WTC11 (cell line): ENCODE data around the gene MACROD2. TPM values are rescaled to one million over a fixed set of nuclear protein-coding genes. Genes with fewer than 3 reads are reported as not detected.

Experiments used
- ATAC-seq: fragments of 200-7000 bp; cut with Tn5 transposase; 2 replicates; pipeline ENCODE4 v1.10.0; 2021; ENCODE audit warnings: mild to moderate bottlenecking, moderate library complexity
- CTCF ChIA-PET: fragments of 300-600 bp; sonication (Branson Sonifier 250); formaldehyde crosslinking; loops from one replicate; lab custom pipeline; 2021; ENCODE audit warnings: antibody characterized with exemption; lab: Charles Lee
- POLR2A ChIA-PET: fragments of 350-600 bp; sonication (Branson Sonifier 250); formaldehyde crosslinking; loops from one replicate; lab custom pipeline; 2021; ENCODE audit warnings: antibody characterized with exemption; lab: Charles Lee
- DNase-seq: peaks from one replicate; pipeline ENCODE4 v3.0.0; 2021; ENCODE audit warnings: low spot score
- H3K27ac Mint-ChIP-seq: 2 replicates; pipeline ENCODE4 v1.8.0; 2021; ENCODE audit warnings: mixed read lengths
- H3K27me3 Mint-ChIP-seq: 2 replicates; pipeline ENCODE4 v1.8.0; 2021; ENCODE audit warnings: low read depth, mild to moderate bottlenecking, moderate library complexity, mixed read lengths
- H3K36me3 Mint-ChIP-seq: 2 replicates; pipeline ENCODE4 v1.8.0; 2021; ENCODE audit warnings: mixed read lengths
- H3K4me1 Mint-ChIP-seq: 2 replicates; pipeline ENCODE4 v1.8.0; 2022; ENCODE audit warnings: mixed read lengths
- H3K4me3 Mint-ChIP-seq: 2 replicates; pipeline ENCODE4 v1.8.0; 2021; ENCODE audit warnings: mild to moderate bottlenecking, moderate library complexity, mixed read lengths
- H3K9me3 Mint-ChIP-seq: 2 replicates; pipeline ENCODE4 v1.8.0; 2021; ENCODE audit warnings: mixed read lengths
- AR ChIP-seq: fragments of 250-450 bp; sonication (Bioruptor Pico); IDR thresholded peaks from 2 replicates; pipeline ENCODE4 v1.9.0; 2021; ENCODE audit warnings: mild to moderate bottlenecking
- ATF2 ChIP-seq: sonication (generic); formaldehyde crosslinking; IDR thresholded peaks from 2 replicates; pipeline ENCODE4 v1.8.1; 2022; ENCODE audit warnings: low read depth, missing genetic modification reagents, borderline replicate concordance
- CREM ChIP-seq: sonication (generic); formaldehyde crosslinking; IDR thresholded peaks from 2 replicates; pipeline ENCODE4 v1.8.1; 2022; ENCODE audit warnings: mild to moderate bottlenecking, missing genetic modification reagents, moderate library complexity
- E2F4 ChIP-seq: sonication (generic); formaldehyde crosslinking; IDR thresholded peaks from 2 replicates; pipeline ENCODE4 v1.8.1; 2022; ENCODE audit warnings: low read depth, mild to moderate bottlenecking, moderate library complexity, missing genetic modification reagents, borderline replicate concordance
- FOXP4 ChIP-seq: sonication (generic); formaldehyde crosslinking; IDR thresholded peaks from 2 replicates; pipeline ENCODE4 v1.8.0; 2022; ENCODE audit warnings: mild to moderate bottlenecking, missing genetic modification reagents
- GTF2I ChIP-seq: fragments of 250-450 bp; sonication (Bioruptor Pico); conservative IDR thresholded peaks from 2 replicates; pipeline ENCODE4 v1.4.0; 2021; ENCODE audit warnings: mild to moderate bottlenecking
- NFATC4 ChIP-seq: fragments of 250-450 bp; sonication (Bioruptor Pico); IDR thresholded peaks from 2 replicates; pipeline ENCODE4 v1.9.0; 2021; ENCODE audit warnings: mild to moderate bottlenecking
- NFE2L1 ChIP-seq: sonication (generic); formaldehyde crosslinking; IDR thresholded peaks from 2 replicates; pipeline ENCODE4 v1.8.1; 2023; ENCODE audit warnings: missing genetic modification reagents
- NFYB ChIP-seq: sonication (generic); formaldehyde crosslinking; conservative IDR thresholded peaks from 2 replicates; pipeline ENCODE4 v1.8.0; 2022; ENCODE audit warnings: low read depth, missing genetic modification reagents
- RORB ChIP-seq: fragments of 250-450 bp; sonication (Bioruptor Pico); IDR thresholded peaks from 2 replicates; pipeline ENCODE4 v1.9.0; 2021; ENCODE audit warnings: mild to moderate bottlenecking
- SMAD3 ChIP-seq: sonication (generic); formaldehyde crosslinking; IDR thresholded peaks from 2 replicates; pipeline ENCODE4 v1.8.0; 2022; ENCODE audit warnings: missing genetic modification reagents, mild to moderate bottlenecking, borderline replicate concordance
- ZBTB21 ChIP-seq: sonication (generic); formaldehyde crosslinking; IDR thresholded peaks from 2 replicates; pipeline ENCODE4 v1.8.1; 2023; ENCODE audit warnings: mild to moderate bottlenecking, missing genetic modification reagents, borderline replicate concordance
- ZMAT4 ChIP-seq: fragments of 250-450 bp; sonication (Bioruptor Pico); IDR thresholded peaks from 2 replicates; pipeline ENCODE4 v1.9.0; 2021; ENCODE audit warnings: mild to moderate bottlenecking
- ZNF396 ChIP-seq: fragments of 250-450 bp; sonication (Bioruptor Pico); IDR thresholded peaks from 2 replicates; pipeline ENCODE4 v1.8.0; 2021; ENCODE audit warnings: mild to moderate bottlenecking, moderate library complexity, borderline replicate concordance
- ZNF425 ChIP-seq: fragments of 250-450 bp; sonication (Bioruptor Pico); conservative IDR thresholded peaks from 2 replicates; pipeline ENCODE4 v1.9.0; 2021; ENCODE audit warnings: mild to moderate bottlenecking
- total RNA-seq: library from RNA; stranded (reverse); gene quantifications from 3 replicates; pipeline ENCODE4 v1.2.3, GENCODE V29; 2021
- TF ChIP-seq, protein P1 (sequence below): sonication (generic); formaldehyde crosslinking; conservative IDR thresholded peaks from 2 replicates; pipeline ENCODE4 v1.8.1; 2023; ENCODE audit warnings: mild to moderate bottlenecking, low read depth, missing genetic modification reagents, moderate library complexity
- TF ChIP-seq, protein P2 (sequence below): sonication (generic); formaldehyde crosslinking; IDR thresholded peaks from 2 replicates; pipeline ENCODE4 v1.8.1; 2022; ENCODE audit warnings: missing genetic modification reagents, borderline replicate concordance
- TF ChIP-seq, protein P3 (sequence below): sonication (generic); formaldehyde crosslinking; IDR thresholded peaks from 2 replicates; pipeline ENCODE4 v1.8.0; 2022; ENCODE audit warnings: mild to moderate bottlenecking, missing genetic modification reagents

The MACROD2 gene
- total RNA-seq, 1 experiment from 2014 or later = 4.1 TPM

DNA sequence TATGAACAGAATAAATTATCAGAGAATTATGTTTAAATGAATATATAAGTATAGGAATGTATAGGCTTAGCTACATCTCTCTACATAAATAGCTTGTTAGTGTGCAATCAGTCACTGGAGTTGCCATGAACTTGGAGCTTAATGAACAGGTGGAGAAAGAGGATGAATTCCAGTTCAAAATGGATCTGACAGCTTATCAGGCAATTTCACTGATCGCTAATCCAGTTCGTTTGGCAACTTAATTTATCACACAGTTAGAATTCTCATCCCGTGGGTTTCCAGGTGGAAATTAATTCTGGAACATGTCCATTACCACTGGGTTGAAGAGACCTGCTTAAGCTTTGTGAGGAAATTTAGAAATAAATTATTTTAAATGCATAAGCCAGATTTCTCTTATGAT is 118.1 kb downstream of the MACROD2 start:
- no peaks in the 10 kb centered on the region for H3K27me3 Mint-ChIP-seq
- POLR2A ChIA-PET = no interaction called here
- TF ChIP-seq ZBTB21 (no peak), GTF2I (CRISPR knock-in tag) (no peak), E2F4 (no peak), CREM (CRISPR knock-in tag) (no peak), RORB (CRISPR knock-in tag) (no peak), AR (CRISPR knock-in tag) (no peak), NFYB (no peak), ZMAT4 (CRISPR knock-in tag) (no peak), NFE2L1 (CRISPR knock-in tag) (no peak), ATF2 (CRISPR knock-in tag) (no peak), SMAD3 (no peak), ZNF396 (CRISPR knock-in tag) (no peak), NFATC4 (CRISPR knock-in tag) (no peak), ZNF425 (CRISPR knock-in tag) (no peak), FOXP4 (CRISPR knock-in tag) (no peak)
- TF ChIP-seq, protein P1, sequence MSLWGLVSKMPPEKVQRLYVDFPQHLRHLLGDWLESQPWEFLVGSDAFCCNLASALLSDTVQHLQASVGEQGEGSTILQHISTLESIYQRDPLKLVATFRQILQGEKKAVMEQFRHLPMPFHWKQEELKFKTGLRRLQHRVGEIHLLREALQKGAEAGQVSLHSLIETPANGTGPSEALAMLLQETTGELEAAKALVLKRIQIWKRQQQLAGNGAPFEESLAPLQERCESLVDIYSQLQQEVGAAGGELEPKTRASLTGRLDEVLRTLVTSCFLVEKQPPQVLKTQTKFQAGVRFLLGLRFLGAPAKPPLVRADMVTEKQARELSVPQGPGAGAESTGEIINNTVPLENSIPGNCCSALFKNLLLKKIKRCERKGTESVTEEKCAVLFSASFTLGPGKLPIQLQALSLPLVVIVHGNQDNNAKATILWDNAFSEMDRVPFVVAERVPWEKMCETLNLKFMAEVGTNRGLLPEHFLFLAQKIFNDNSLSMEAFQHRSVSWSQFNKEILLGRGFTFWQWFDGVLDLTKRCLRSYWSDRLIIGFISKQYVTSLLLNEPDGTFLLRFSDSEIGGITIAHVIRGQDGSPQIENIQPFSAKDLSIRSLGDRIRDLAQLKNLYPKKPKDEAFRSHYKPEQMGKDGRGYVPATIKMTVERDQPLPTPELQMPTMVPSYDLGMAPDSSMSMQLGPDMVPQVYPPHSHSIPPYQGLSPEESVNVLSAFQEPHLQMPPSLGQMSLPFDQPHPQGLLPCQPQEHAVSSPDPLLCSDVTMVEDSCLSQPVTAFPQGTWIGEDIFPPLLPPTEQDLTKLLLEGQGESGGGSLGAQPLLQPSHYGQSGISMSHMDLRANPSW (CRISPR knock-in tag) = no peak
- TF ChIP-seq, protein P2, sequence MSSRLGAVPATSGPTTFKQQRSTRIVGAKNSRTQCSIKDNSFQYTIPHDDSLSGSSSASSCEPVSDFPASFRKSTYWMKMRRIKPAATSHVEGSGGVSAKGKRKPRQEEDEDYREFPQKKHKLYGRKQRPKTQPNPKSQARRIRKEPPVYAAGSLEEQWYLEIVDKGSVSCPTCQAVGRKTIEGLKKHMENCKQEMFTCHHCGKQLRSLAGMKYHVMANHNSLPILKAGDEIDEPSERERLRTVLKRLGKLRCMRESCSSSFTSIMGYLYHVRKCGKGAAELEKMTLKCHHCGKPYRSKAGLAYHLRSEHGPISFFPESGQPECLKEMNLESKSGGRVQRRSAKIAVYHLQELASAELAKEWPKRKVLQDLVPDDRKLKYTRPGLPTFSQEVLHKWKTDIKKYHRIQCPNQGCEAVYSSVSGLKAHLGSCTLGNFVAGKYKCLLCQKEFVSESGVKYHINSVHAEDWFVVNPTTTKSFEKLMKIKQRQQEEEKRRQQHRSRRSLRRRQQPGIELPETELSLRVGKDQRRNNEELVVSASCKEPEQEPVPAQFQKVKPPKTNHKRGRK = no peak
- TF ChIP-seq, protein P3, sequence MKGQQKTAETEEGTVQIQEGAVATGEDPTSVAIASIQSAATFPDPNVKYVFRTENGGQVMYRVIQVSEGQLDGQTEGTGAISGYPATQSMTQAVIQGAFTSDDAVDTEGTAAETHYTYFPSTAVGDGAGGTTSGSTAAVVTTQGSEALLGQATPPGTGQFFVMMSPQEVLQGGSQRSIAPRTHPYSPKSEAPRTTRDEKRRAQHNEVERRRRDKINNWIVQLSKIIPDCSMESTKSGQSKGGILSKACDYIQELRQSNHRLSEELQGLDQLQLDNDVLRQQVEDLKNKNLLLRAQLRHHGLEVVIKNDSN (CRISPR knock-in tag) = no peak
- TF ChIP-seq, all 79 proteins: peak for 0
- no peak for ATAC-seq
- Mint-ChIP-seq H3K9me3 (peaks cover 31% of the 10 kb centered on the region), H3K4me1 (peaks cover 6% of the 10 kb centered on the region), H3K4me3 (no peak overlapping the region), H3K27ac (no peak overlapping the region), H3K36me3 (peaks cover 12% of the 10 kb centered on the region)
- DNase-seq = no peak
- CTCF ChIA-PET = no interaction called here
